ENCODE results near the gene KIF25.

The KIF25 gene

DNA sequence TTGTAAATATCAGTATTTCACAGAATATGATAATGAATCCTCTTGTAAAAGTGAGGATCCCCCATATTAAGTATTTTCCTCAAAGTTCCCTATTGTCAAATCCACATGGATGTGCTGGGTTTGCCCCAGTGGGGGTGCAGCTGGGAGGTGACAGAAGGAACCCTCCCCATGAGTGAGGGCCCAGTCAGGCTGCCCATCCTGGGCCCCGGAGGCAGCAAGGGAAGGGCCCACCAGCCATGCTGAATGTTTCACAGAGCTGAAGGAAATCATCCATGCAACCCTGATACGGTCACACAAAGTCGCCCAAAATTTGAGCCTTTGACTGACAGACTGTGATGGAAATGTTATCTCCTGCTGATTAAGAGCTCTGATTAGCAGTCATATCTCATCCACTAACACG lies 41.8 kb downstream of the KIF25 start:
- no peak for DNase-seq

GRCh38 chr6:168039849-168040248 lies 42.4 kb downstream of the KIF25 start:
- DNase-seq: no peak

- no peak for DNase-seq
These were observed 43.5 kb downstream of the KIF25 start for GRCh38 chr6:168040856-168041496.

- DNase-seq: no peak
These were observed 44.5 kb downstream of the KIF25 start for GRCh38 chr6:168041928-168042327.

GRCh38 chr6:168042426-168043192 lies 45.1 kb downstream of the KIF25 start:
- no peak for DNase-seq

DNA sequence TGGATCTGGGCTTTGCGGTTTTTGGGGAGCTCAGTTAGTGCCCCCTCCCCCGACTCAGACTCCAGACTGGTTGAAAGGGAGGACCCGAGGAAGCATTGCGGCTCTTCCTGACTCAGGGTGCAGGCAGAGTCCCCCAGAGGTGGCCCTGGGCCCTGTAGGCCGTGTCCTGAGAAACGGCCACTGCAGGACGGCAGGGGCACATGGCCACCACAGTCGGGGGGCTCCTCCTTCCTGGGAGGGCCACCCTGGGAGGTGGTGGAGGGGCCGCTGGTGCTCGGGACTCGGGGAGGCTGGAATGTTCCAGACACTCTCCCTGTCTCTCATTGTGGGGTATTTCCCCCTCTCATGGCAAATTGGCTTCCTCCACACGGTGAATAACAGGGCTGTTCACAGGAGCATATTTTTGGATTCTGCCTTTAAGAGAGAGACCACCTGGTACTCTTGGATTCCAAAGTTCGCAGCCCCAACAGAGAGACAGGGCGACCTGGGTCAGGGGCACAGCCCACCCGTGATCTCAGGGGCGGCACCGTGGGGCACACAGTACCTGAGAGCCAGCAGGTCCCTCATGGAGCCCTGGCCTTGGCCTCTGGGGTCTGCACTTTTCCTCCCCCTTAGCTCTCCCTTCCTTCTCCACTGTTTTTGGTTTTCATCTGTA lies 45.8 kb downstream of the KIF25 start:
- no peak for DNase-seq

DNA sequence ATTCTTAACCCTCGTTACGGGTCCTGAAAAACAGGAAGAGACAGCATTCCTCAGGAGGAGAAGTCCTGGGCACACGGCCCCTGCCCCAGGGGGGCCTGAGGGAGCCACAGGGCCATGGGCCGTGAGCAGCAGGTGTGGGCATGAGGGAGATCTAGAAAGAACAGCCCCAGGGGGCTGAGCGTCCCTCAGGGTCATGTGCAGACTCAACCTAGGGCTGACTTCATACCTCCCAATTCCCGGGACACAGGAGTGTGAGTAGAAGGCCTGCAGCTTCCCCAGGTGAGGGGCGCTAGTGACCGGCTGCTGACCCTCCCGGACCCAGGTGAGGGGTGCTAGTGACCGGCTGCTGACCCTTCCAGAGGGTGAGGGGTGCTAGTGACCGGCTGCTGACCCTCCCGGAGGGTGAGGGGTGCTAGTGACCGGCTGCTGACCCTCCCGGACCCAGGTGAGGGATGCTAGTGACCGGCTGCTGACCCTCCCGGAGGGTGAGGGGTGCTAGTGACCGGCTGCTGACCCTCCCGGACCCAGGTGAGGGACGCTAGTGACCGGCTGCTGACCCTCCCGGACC lies 46.5 kb downstream of the KIF25 start:
- DNase-seq: no peak

DNA sequence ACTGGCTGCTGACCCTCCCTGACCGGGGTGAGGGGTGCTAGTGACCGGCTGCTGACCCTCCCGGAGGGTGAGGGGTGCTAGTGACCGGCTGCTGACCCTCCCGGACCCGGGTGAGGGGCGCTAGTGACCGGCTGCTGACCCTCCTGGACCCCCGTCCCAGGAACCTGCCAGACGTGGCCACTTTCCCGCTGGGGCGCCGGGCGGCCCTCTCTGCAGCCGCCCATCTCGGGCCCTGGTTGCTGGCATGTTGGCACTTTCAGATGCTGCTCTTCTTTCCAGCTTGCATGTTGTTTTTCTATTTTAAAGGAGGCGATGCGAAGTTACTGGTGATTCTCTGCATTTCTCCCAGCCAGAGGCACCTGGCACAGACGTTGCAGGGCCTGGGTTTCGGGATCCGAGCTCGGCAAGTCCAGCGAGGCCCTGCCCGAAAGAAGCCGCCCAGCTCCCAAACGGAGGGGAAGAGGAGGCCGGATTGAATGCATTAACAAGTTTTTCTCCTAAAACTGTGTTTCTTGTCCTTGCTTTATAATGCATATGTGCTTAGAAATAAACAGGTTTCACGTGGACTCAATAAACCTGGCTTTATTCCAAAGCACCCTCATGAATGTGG lies 47.2 kb downstream of the KIF25 start:
- no peak for DNase-seq

- DNase-seq: no peak
These were observed 47.7 kb downstream of the KIF25 start for GRCh38 chr6:168045141-168045691.

- DNase-seq: no peak
These were observed 48.5 kb downstream of the KIF25 start for GRCh38 chr6:168045706-168046620.

GRCh38 chr6:168046696-168047095 lies 49.2 kb downstream of the KIF25 start:
- DNase-seq: no peak

- DNase-seq: no peak
These were observed 50.6 kb downstream of the KIF25 start for GRCh38 chr6:168047841-168048723.

DNA sequence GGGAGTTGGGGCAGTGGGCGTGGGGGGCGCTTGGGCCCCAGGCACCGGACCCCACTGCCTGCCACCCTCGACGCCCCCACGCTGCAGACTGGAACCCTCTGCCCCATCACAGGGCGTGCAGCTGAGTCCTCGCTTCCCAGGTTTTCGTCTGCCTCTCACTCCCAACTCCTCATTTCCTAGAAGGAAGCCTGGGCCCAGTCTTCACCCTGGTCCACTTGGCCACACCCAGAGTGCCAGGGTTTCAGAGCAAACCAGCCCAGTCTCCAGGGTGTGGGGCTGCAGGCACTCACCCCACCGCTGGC lies 51.2 kb downstream of the KIF25 start:
- no peak for DNase-seq

- no peak for DNase-seq
These were observed 51.8 kb downstream of the KIF25 start for GRCh38 chr6:168049277-168049676.

DNA sequence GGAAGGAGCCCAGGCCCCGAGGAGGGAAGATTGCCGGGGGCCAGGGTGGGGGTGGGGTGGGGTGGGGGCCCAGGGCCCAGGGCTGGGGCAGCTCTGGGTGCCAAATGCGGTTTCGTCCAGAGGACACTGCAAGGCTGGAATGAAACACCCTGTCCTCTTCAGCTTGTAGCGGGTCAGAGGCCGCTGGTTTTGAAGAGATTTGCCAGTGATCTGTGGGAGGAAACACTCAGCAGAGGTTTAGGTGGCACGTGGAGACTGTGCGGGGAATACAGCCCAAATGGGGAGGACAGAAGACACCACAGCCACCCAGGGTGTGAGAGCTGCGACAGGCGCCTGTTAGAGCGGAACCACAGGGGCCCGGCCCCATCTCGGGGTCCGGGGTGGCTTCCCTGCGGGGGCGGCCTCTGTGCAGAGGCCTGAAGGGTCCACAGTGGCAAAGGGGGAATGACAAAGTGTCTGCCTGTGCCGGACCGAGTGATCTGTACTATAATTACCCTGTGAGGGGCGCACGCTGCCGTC lies 52.3 kb downstream of the KIF25 start:
- DNase-seq: no peak

DNA sequence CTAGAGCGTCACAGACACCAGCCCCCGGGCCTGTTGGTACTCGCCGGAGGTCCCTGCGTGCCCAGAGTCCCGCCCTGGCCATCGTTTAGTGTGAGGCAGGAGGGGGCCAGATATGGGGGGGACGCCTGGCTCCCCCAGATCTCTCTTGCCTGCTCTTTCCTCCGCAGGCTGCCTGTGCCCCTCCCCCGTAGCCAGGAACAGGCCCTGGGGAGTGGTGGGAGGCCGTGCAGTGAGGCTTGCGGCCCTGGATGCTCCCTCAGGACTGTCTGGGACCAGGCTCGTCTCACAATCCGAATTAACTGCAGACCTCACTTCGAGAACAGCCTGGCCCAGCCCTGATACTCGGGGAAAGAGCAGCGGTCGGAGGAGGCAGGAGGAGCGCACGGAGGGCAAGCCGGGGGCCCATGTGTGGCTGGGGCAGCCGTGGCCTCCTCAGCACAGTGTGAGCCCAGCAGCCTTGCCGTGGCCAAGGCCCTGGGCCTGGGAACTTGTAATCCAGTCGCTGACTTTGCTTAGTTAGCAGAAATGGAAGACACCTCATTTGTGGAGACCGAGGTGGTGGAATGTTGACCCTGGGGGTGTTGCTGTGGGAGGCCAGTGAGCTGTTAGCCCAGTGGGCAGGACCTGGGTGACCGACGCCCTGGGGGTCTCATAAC lies 52.9 kb downstream of the KIF25 start:
- no peak for DNase-seq

DNA sequence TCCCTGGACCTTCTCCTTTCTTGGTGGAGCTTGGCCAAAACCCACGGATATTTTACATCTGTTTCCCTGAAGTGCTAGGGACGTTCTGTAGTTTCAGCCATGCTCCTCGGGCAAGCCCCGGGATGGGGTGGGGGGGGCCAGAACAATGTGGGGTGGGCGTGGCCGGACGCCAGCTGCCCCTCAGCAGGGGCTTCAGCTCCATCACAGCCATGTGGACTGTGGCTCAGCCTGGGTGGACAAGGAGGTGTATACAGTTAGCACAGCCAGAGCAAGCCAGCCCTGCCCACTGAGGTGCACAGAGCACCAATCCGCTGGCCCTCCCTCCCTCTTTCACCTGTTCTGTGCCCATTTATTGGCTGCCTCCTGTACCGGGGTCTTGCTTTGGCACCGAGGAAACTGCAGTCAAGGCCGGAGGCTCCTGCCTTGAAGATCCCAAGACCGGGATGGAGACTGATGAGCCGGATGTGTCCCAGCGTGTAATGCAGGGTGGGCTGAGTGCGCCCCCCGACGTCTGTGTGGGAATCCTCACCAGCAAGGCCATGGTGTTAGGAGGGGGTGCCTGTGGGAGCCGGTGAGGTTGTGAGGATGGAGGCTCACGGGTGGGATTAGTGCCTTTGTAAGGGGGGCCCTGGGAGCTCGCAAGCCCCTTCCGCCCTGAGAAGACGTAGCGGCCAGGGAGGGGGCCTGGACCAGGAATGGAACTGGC lies 53.6 kb downstream of the KIF25 start:
- DNase-seq: no peak

DNA sequence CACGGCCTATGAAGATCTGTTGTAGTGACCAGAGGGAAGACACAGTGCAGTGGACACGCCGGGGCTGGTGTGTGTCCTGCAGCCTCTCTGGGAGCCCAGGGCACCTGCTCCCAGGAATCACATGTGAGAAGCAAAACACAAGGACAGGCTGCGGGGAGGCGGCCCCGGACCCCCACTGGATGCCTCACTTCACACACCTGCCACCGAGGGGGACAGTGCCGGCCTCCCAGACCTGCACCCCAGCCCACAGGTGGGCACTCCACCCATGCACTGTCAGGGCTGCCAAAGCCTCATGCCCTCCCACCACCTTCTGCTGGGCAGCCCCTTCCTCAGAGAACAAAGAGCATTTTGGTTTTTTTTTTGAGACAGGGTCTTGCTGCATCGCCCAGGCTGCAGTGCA lies 54.2 kb downstream of the KIF25 start:
- no peak for DNase-seq

DNA sequence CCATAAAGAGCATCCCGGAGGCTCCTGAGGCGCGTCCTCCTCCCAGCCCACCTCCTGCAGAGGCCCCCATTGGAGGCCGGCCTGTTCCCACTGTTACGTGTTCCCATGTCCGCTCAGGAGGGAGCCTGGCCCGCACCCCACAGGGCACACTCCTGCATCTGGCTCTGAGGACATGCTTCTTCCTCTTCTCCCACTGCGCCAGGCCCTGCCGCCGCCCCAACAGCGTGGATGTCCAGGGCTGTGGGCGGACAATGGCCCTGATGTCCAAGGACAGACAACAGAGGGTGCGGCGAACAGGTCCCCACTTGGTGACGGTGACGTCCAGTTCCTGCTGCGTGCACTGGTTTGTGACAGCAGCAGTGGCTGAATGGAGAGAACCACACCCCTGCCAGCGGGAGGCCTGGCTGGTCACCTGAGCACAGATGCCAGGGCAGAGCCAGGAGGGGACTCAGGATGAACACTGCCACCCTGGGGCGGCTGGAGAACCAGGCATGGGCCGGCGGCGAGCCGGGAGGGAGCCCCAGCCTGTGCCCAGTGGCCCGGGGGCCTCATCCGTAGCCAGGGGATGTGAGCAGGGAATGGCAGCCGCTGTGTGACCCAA lies 54.9 kb downstream of the KIF25 start:
- no peak for DNase-seq
